Measurements from ENCODE around the gene PEX11A. TPM values are rescaled to one million over a fixed set of nuclear protein-coding genes. Genes with fewer than 3 reads are reported as not detected.

PEX11A gene
- total and polyA plus RNA-seq, 2 donors (not counting 3 experiments of a cell fraction or from before 2014, with no cell fraction given), result 3.2 to 4.4 TPM

DNA sequence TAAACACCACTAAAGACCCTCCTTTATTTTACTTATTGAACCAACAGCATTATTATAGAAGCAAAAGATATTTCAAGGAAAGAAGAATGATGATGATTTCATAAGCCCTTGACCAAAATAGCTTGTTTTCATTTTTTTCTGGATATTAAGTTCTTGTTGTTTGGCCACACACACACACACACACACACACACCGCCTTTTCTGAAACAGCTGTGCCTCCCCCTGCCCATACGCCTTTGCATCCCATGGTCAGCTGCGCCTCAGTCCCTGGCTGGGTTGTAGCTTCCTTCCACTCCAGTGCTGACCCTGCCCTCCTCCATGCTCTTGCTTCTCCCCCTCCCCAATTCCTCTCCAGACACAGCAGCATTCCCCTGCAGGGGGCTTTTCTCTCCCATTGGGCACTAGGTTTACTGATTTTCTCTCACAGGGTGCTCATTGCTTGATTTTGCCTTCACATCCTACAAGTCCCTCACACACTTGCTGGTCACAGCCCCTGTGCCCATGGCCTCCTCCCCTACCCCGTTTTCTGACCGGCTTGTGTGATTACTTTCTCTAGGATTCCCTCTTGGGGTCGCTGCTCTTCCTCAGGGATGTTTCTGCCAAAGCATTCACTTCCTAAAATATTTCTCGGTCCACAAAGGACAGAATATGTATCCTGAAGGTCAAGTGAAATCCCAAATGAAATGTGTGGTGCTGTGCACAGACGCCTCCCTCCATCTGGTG lies 42.1 kb upstream of the PEX11A start:
- dilution Hi-C loops (cut with MboI; ENCODE audit: extremely low pct_ligation_motif_present, low sequenced_read_pairs), result no loop called here
- POLR2A ChIA-PET, result no interaction called here
- no peak overlapping the region for H3K4me3 ChIP-seq (replicated peaks in 1 of 3; ENCODE audit: insufficient read depth in 1 of 3, low read depth in 1 of 3, low read length in 3 of 3)
- no peaks in the 10 kb centered on the region for H3K9me3 ChIP-seq (replicated peaks; ENCODE audit: control insufficient read depth, insufficient read depth, low read length)
- DNase-seq (ENCODE audit: low read depth, low spot score), result no peak
- no peaks in the 10 kb centered on the region for H3K9me1 ChIP-seq (replicated peaks; ENCODE audit: control insufficient read depth, extremely low read depth, insufficient read depth, low read length)
- H3K27me3 ChIP-seq (ENCODE audit: control insufficient read depth in 2 of 2, insufficient read depth in 2 of 2, low read length in 2 of 2), result peaks cover 26 to 27% of the 10 kb centered on the region in 2 experiments
- no peaks in the 10 kb centered on the region for H3K4me1 ChIP-seq (ENCODE audit: control insufficient read depth, extremely low read depth, insufficient read depth, low read length)
- no peak overlapping the region for H3K4me2 ChIP-seq (ENCODE audit: insufficient read depth, low read length)
- BruUV-seq (replicated peaks), result no TSS peak
- H4K20me1 ChIP-seq (replicated peaks; ENCODE audit: control insufficient read depth, extremely low read depth, insufficient read depth, low read length), result no peaks in the 10 kb centered on the region
- H2AFZ ChIP-seq (ENCODE audit: low read depth, low read length), result no peak overlapping the region
- intact Hi-C loops (cut with micrococcal nuclease), result no loop called here
- no peak overlapping the region for H3K9ac ChIP-seq (replicated peaks; ENCODE audit: extremely low read depth, insufficient read depth, low read length)
- no peak for TF ChIP-seq EZH2 (IDR thresholded peaks at IDR 0.05; ENCODE audit: borderline replicate concordance, low read depth, low read length, severe bottlenecking)
- TF ChIP-seq MYC (IDR thresholded peaks at IDR 0.05; ENCODE audit: low read depth, low read length), result no peak
- TF ChIP-seq FOS (IDR thresholded peaks at IDR 0.05; ENCODE audit: borderline replicate concordance, insufficient read depth, low read length), result no peak
- TF ChIP-seq, protein P1, sequence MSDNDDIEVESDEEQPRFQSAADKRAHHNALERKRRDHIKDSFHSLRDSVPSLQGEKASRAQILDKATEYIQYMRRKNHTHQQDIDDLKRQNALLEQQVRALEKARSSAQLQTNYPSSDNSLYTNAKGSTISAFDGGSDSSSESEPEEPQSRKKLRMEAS (IDR thresholded peaks at IDR 0.05; ENCODE audit: insufficient read depth, insufficient read length), result no peak
- TF ChIP-seq POLR2AphosphoS5 (IDR thresholded peaks at IDR 0.05; ENCODE audit: insufficient read depth, low read depth, low read length), result no peak
- TF ChIP-seq JUN (IDR thresholded peaks at IDR 0.05; ENCODE audit: borderline replicate concordance, insufficient read depth, insufficient read length, low read depth), result no peak
- TF ChIP-seq POLR2A (IDR thresholded peaks at IDR 0.05; ENCODE audit: low read depth, low read length), result no peak
- TF ChIP-seq, protein P2, sequence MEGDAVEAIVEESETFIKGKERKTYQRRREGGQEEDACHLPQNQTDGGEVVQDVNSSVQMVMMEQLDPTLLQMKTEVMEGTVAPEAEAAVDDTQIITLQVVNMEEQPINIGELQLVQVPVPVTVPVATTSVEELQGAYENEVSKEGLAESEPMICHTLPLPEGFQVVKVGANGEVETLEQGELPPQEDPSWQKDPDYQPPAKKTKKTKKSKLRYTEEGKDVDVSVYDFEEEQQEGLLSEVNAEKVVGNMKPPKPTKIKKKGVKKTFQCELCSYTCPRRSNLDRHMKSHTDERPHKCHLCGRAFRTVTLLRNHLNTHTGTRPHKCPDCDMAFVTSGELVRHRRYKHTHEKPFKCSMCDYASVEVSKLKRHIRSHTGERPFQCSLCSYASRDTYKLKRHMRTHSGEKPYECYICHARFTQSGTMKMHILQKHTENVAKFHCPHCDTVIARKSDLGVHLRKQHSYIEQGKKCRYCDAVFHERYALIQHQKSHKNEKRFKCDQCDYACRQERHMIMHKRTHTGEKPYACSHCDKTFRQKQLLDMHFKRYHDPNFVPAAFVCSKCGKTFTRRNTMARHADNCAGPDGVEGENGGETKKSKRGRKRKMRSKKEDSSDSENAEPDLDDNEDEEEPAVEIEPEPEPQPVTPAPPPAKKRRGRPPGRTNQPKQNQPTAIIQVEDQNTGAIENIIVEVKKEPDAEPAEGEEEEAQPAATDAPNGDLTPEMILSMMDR (IDR thresholded peaks at IDR 0.05; ENCODE audit: extremely low read depth in 1 of 2, insufficient read depth in 1 of 2, low read depth in 1 of 2, low read length in 2 of 2), result no peak
- TF ChIP-seq GATA2 (IDR thresholded peaks at IDR 0.05; ENCODE audit: insufficient read depth, insufficient read length, low read depth, low read length), result no peak
- no peaks in the 10 kb centered on the region for H3K36me3 ChIP-seq (ENCODE audit: control insufficient read depth in 2 of 2, extremely low read depth in 1 of 2, insufficient read depth in 2 of 2, low read length in 2 of 2)
- no peaks in the 10 kb centered on the region for H3K79me2 ChIP-seq (ENCODE audit: control insufficient read depth, insufficient read depth, low read length)
- H3K27ac ChIP-seq (ENCODE audit: insufficient read depth, low read depth, low read length), result no peak overlapping the region
- CTCF ChIA-PET, result interaction anchor here (1.0 to 1.4 kb wide), 2 partner anchors 8 to 144 kb away, joined by 3 to 6 read pairs; no protein-coding TSS in a partner anchor
- FAIRE-seq, result no peak
